HG03280 (cell line): Measurements from ENCODE around the gene ASIC2.

ENCODE experiments used
- ATAC-seq: cut with Tn5 transposase; IDR thresholded peaks from one replicate; pipeline ENCODE4 v1.9.1; 2021; ENCODE audit warnings: mild to moderate bottlenecking, moderate library complexity; ENCODE audit not compliant: unreplicated experiment

ASIC2 gene

DNA sequence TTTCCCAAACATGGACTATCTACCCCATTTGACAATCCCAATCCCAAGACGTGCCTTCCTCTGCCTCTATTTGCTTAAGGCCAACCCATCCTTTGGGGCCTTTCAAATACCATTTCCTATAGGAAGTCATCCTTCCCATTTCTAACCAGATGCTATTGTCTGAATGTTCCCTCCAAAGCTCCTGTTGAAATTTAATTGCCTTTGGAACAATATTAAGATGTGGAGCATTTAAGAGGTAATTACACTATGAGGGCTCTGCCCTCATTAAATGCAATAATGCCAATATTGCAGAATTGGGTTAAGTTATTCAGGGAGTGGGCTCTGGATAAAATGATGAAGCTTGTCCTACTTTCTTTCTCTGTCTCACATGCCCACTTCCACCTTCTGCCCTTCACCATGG lies 125.4 kb downstream of the ASIC2 start:
- ATAC-seq = no peak

DNA sequence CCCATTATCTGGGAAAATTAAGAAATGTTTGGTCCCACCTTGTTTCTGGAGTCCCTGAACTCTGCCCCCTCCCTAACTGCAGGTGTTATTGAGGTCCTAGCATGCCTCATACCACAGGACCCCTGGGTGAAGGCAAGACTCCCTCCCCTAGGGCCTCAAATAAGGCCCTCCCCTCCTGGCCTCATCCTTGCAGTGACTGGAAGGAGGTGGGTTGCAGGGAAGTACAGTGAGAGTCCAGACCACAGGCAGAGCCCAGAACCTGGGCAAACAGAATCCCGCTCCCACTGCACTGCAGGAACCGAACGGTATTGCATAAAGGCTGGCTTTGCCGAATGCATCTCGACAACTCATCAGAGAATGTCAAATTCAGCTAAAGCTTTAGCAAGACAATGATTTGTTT lies 126.6 kb downstream of the ASIC2 start:
- no peak for ATAC-seq

DNA sequence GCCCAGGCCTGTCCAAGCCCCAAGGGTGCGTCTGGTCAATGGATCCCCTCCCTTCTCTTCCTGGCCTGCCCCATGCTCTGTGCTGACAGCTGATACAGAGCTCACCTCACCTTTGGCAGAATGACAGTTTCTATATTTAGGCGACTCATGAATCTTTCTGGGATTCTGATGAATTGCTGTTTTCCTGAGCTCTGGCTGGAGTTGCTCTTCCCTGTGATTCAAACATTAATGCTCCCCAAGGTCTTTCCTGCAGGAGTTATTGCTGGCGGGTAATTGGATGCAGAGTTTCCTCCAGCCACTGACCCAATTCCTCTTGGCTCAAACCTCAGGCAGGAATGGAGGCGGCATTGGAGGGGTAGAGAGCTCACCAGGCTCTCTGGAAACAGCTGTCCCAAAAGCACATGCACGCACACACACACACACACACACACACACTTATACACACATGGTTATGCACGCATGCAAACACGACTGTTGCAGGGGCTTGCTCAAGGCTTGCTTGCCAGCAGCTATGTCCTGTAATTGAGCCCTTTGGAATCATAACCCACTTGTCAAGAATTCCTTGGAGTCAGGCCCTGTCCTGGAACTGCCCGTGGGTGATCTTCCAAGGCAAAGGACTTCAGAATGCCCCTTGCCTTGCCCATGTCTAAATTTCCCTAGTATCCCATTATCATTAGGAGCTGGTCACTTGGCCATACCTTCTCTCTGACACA lies 128.8 kb downstream of the ASIC2 start:
- no peak for ATAC-seq

DNA sequence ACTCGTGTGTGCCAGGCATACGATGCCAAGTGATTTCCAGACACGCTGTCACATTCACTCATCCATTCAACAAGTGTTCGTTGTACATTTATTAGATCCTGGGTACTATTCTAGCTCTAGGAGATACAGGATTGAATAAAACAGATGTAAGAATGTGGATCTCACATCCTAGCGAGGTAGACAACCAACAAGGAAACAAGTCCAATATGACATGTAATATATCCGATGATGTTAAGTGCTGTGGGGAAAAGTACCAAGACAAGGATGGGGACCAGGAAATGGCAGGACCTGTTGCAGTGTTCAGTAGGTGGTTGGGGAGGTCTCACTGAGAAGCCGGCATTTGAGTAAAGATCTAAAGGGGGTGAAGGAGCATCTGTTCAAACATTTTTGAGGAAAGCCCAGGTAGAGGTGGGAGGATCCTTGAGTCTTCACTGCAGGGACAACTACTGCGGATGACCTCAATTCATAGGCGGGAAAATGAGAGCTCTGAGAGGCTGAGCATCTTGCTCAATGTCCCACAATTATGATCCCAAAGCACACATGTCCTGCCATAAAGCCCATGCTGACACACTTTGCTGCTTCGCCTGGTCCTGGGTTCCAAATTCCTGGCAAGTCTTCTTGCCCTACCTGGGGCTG lies 129.4 kb downstream of the ASIC2 start:
- no peak for ATAC-seq

DNA sequence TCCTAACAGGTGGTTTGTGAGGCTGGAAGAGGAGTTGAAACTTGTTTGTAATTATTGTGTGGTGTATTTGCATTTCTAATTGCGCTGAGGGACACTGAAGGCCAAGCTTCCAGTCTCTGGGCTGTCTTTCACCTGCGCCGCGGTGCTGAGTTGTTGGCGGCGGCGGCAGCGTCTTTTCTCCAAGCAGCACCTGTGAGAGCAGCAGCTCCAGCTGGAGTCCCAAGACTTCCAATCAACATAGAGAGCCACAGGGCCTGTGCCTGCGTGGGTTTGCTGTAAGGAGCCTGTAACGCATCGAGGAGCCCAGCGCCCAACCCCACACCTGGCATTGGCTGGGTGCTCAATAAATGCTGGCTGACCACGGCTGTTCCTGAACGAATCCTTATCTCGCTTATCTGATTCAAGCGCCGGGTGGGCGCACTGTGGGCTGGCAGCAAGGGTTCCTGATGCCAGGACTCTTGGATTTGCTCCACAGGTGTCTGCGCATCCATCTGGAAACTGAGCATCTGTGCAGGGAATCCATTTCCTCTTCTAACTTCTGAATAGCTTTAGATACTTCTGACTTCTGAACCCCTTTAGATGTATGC lies 138.1 kb downstream of the ASIC2 start:
- ATAC-seq = no peak

DNA sequence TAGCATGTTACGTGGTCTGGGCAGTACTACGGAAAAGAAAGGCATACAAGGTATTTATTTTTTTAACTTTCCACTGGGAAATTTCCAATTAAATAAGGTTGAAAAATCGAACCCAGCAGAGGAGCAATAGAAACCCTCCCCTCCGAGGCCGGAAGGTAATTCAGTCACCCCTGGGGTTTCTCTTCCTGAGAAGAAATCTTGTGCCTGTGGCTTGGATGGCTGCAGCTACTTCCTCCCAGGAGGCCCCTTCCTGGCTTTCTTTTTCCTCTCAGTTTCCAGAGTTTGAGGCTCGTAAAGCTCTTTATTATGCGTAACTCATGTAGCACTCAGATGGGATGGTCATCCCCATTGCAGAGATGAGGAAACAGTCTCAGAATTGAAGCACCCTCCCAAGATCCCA lies 140.3 kb downstream of the ASIC2 start:
- no peak for ATAC-seq

DNA sequence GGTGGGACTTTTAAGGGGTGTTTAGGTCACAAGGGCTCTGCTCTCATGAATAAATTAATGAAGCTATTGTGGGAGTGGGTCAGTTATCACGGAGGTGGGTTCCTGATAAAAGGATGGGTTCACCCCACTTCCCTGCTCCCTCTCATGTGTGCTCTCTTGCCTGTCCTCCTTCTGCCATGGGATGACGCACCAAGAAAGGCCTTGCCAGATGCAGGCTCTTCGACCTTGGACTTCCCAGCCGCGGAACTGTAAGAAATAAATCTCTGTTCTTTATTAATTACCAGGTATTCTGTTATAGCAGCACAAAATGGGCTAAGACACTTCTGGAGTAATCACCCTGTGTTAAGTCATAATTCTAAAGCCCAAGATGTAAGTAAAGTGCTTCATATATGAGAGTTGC lies 141.5 kb downstream of the ASIC2 start:
- ATAC-seq = no peak

DNA sequence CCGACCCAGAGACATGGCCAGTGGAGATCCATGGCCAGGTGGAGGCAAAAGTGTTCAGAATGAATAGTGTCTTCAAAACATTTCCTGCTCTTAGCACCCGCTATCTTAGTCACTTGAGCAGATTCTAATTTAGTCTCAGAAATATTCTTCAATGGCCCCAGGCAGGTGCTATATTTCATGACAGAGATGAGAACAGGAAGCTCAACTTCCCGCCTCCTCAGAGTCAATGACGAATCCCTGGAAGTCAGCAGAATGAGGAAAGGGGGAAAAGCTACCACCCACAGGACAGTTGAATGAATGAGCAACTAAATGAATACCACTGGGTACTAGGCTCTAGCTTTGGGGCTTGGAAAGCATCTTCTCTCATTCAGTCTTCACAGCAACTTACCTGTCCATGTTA lies 147.2 kb downstream of the ASIC2 start:
- ATAC-seq = no peak

DNA sequence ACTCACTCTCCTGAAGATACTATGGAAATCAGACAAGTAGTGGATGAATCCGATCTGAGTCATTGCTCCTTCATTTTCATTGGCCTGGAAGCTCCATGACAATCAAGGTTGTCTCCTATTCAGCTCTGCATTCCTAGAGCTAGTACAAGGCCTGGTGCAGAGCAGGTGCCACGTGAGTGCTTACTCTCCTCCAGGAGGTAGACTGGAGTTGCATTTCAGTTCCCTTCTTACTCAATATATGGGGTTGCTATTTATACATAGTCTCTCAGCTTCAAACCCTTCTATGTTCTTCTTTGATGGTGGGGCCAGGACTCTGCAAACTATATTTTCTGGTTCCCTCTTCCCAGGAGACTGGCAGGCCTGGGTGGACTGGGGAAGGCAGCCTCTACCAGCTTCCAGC lies 148.3 kb downstream of the ASIC2 start:
- ATAC-seq = no peak

DNA sequence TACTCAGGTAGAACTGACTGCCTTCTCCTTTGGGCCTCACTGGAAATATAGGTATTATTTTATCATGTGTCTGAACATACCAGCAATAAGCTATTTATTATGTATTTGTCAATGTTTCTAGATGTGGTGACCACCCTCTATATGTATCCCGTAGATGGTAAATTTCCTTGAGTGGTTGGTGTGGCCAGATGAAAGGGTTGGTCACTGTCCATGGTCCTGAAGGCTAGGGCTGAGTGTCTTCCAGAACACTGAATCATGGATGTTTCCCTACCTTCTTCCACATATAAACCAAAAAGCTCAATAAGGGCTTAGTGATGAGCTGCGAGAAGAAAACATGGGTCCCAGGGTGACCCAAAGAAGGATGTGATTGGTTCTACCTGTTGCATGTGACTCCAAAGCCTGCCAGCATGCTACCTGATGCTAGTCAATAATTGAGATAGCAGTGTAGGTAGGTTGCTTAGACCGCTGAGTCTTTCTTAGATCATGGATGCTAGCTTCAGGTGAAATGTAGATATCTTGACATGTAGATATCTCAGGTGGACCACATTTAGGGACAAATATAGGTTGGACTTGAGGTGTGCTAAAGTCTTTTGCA lies 150.3 kb downstream of the ASIC2 start:
- ATAC-seq = no peak

DNA sequence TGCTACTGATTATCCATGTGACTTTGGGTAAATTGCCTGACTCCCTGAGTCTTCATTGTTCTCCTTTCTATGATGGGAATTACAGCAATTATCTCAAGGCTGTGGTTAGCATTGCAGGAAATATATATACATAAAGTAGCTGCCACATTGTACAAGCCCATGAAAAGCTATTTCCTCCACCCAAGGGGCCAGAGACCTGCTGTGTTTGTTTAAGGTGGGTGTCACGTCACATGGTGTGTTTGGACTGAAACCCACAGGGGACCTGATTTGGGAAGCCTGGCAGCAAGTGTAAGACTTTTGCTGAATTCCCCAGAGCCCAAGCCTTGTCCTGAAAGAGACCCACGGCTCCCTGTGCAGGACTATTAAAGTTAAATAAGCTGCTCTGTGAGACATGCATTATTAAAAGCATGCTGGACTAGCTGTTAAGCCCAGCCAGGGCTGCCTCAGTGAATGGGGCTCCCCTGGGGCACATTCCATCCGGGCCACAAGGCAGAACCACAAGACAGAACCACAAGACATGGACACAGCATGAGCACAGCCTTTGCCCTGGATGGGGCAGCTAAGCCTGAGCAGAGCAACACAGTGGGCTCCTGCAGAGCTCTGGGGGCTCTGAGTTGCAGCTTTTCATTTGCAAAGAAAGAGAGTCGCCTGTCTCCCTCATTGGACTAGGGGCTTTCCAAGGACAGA lies 152.5 kb downstream of the ASIC2 start:
- ATAC-seq = no peak

DNA sequence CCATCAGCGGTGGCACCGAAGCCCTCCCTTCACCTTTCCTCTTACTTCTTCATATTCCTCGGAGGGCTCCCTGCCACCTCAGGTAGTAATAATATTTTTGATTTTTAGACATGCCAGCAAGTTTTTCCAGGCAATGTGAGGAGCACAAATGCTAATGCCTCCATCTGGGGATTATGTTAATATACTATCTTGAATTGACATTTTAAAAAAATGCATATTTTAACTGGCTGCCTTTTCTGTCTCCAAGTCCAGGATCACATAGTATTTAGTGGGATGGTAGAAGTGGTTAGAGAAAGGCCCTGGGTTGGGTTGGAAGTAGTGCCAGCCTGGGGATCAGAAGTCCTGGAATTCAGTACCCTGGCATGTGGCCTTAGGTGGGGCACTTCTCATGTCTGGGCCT lies 154.5 kb downstream of the ASIC2 start:
- ATAC-seq = no peak

DNA sequence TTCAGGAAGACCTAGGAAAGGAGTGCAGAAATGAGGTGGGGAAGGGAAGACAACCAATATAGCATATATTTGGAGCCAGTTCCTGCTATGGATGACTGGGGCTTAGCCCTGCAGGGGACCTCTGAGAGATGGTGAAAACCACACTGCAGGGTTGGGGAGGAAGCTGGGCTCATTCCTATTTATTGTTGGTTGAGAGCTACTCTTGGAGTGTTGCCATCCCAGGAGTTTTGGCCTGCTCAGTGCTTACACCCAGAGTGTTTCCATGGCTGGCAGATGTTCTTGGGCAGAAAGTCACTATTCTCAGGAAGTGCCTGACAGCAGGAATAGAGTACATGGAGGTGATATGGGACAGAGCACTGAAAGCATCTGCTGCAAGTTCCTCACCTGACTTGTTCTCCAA lies 155.7 kb downstream of the ASIC2 start:
- ATAC-seq = no peak

DNA sequence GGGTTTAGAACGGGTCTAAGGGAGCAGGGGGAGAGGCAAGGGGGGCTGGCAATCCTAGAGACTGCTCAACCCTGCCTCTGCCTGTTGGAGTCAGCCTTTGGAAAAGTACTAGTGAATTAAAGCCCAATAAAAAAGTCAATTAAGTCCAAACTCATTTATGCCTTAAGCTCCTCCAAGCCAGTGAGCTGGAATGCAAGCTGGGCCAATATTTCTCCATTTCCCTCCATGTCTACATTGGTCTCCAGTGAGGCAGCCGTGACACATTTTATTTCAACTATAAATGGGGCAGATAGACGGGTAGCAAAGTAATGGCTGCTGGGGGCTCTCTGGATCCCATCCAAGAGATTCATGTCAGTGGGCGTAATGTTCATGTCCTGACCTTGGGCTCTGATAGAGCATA lies 157.4 kb downstream of the ASIC2 start:
- no peak for ATAC-seq

DNA sequence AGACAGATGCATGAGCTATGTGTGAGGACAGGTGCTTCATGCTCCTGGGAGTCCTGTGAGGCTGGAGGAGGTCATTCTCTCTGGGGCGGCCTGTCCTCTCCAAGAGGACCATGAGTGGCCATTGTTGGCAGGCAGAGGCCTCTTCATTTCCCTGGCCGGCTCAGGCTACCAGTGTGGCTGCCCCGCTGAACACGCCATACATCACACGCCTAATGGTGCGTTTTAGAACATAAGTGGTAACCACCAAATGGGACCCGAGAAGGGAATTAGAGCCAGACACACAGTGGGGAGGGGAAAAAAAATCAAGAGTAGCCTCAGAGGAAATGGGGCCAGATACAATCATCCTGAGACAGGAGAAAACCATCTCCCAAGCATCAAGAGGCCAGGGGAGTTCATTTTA lies 161.5 kb downstream of the ASIC2 start:
- ATAC-seq = no peak

DNA sequence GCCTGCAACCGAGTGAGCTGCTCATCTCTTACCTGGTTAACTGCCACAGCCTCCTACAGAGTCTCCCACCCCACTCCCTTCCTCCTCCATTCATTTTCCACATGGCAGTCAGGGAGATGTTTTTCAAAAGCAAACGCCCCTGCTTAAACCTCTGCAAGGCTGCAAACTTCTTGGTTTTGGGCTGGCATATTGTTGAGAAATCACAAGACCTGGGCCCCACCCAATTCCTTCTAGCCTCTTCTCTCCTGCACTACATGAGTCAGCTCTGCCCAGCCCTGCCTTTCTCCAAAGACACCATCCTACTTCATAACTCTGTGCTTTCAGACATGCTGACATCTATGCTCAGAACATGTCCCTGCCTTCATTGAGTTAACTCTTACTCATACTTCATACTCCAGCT lies 165.4 kb downstream of the ASIC2 start:
- no peak for ATAC-seq

DNA sequence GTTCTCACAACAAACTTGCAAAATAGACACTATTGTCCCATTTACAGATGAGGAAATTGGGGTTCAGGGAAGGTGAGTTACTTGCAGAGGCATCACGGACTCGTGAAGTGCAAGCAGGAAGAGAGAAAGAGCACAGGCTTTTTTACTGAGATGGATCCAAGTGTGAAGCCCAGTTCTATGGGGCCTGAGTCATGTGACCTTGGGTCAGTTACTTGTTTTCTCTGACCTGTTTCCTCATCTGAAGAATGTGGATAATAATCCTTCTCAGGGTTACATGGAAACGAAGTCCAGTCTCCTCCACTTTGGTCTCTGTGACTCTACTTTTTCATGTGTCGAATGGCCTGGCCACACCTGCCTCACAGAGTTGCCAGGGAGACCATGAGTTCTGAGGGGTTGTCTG lies 167.0 kb downstream of the ASIC2 start:
- ATAC-seq = no peak

DNA sequence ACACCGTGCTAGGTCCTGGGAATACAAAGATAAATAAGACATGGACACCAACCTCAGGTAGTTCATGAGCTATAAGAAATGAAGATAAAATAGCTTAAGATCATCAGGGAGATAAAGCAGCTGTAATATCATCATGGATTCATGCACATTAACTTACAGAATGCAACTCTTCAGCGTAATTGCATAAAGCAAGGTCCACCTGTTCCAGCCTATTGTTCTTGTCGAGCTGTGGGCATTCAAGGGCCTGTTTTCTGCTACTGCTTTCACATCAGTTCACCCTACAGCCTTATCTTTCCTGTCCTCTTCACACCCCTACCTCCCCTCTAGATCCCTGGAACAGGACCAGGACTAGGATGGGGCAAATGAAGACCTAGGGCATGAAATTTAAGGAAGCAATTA lies 167.5 kb downstream of the ASIC2 start:
- ATAC-seq = no peak

DNA sequence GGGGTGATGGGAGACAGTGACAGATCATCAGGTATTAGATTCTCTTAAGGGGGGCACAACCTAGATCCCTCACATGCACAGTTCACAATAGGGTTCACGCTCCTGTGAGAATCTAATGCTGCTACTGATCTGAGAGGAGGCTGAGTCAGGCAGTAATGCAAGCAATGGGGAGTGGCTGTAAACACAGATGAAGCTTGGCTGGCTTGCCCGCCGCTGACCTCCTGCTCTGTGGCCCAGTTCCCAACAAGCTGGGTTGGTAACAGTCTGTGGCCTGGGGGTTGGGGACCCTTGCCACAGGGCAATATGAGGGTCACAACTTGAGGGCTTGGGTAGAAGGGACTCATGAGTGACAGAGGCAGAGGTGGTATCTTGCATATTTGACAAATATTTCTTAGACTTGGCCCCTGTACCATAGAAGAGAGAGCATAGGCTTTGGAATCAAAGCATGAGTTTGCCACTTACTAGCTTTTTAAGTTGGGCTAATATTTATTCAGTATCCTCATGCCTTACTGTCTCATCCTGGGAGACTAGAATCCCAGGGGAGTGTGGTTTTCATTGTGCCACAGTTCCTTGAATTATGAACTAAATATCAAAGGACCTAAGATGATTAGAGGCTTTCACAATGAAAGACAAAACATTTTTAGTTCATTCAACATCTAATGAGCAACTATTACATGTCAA lies 168.1 kb downstream of the ASIC2 start:
- ATAC-seq = no peak

DNA sequence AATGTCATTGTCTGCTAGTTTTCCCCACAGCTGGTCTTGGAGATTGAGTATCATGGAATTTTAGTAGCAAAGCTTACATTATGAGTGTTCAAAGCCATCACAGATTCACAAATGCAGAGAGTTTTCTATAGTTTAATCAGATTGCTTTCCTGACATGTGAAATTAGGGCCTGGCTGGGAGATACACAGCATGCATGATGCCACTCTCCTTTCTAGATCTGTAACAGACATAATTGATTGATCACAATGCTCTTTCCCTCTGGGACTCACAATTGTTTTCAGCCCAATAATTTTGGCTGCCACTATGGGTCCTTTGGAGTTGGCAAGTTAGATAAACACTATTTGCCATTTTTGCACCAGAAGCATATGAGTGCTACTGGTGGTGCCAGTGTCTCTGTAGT lies 168.9 kb downstream of the ASIC2 start:
- ATAC-seq = no peak

DNA sequence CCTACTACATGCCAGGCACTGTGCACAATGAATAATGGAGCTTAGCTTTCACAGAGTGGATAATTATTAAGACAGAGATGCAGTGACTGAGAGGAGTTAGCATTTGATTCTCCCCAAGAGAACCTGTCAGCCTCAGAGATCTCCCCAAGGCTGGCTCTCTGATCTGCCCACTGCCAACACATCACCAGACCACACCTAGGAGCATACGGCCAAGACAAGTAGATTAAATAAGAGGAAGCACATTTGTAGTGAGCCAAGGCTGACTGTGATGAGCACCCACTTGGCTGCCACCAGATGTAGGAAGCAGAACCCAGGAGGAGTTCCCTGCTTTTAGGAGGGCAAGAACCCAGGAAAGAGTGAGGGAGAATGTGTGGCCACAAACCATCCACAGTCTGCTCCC lies 171.3 kb downstream of the ASIC2 start:
- ATAC-seq = no peak
